Kidney epithelial cell (primary cell): Measurements from ENCODE around the gene GLB1L. TPM values are rescaled to one million over a fixed set of nuclear protein-coding genes. Genes with fewer than 3 reads are reported as not detected.

Experiments used
- DNase-seq: peaks from one replicate; pipeline ENCODE4 v3.0.0-alpha.2; 2010; ENCODE audit warnings: low read depth
- H3K27me3 ChIP-seq: 2 replicates; pipeline ENCODE4 v1.6.0; 2011; ENCODE audit warnings: low read length; ENCODE audit not compliant: control insufficient read depth, insufficient read depth
- H3K36me3 ChIP-seq: 2 replicates; pipeline ENCODE4 v1.5.1; 2011; ENCODE audit warnings: low read length; ENCODE audit not compliant: control insufficient read depth, insufficient read depth
- H3K4me3 ChIP-seq: 2 replicates; pipeline ENCODE4 v1.5.1; 2011; ENCODE audit warnings: low read depth, mild to moderate bottlenecking, control low read depth, low read length
- total RNA-seq: library from RNA; depleted of rRNA; stranded (reverse); fragments of >200 nt; gene quantifications from 2 replicates; pipeline ENCODE4 v1.2.3, GENCODE V29; 2015
- TF ChIP-seq, protein P1 (sequence below): IDR thresholded peaks from 2 replicates; pipeline ENCODE4 v1.5.1; 2011; ENCODE audit warnings: mild to moderate bottlenecking, moderate library complexity, low read length, control low read depth, inconsistent platforms; ENCODE audit not compliant: insufficient read depth, poor library complexity, severe bottlenecking

The GLB1L gene
- total RNA-seq, 1 donor from 2014 or later: 19.8 TPM

DNA sequence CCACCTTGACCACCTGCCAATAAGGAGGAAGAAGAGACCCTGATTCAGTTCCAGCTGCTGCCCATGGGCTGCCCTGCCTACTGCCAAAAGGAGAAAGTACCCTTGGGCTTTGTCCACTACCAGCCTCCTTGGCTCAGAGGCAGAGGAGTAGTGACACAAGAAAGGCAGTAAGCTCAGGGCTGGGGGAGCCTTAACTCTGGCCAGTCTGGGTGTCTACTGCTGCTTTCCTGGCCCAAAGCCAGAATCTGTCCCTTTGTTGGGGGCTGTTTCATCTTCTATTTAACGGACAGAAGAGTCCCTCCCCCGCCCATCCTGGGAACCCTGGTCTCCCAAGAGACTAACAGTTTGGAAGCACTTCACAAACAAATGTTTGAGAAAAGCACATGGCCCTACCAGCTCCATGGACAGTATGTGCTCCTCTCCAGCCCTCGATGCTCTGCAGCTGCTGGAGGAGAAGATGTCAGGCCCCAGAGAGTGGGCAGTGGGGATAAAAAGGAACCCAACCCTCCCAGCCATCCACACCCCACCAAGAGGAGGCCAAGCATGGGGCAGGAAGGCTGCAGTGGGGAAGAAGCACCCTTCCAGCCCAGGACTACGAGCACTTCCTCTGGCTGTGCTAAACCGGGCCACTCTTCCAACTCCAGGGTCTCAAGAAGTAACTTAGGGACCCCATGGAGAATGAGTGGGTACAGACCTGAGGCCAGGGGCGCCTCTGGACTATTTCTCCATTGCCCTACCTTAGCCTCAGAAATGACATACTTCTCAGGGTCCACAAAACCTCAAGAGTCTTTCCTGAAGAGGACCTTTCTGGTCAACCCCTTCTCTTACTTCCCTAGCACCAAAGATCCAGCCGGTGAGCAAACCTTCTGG is 17.0 kb downstream of the GLB1L start:
- Histone ChIP-seq H3K27me3 (no peaks in the 10 kb centered on the region), H3K36me3 (no peaks in the 10 kb centered on the region), H3K4me3 (peak overlapping the region; percentile 71)
- no peak for DNase-seq
- TF ChIP-seq, protein P1, sequence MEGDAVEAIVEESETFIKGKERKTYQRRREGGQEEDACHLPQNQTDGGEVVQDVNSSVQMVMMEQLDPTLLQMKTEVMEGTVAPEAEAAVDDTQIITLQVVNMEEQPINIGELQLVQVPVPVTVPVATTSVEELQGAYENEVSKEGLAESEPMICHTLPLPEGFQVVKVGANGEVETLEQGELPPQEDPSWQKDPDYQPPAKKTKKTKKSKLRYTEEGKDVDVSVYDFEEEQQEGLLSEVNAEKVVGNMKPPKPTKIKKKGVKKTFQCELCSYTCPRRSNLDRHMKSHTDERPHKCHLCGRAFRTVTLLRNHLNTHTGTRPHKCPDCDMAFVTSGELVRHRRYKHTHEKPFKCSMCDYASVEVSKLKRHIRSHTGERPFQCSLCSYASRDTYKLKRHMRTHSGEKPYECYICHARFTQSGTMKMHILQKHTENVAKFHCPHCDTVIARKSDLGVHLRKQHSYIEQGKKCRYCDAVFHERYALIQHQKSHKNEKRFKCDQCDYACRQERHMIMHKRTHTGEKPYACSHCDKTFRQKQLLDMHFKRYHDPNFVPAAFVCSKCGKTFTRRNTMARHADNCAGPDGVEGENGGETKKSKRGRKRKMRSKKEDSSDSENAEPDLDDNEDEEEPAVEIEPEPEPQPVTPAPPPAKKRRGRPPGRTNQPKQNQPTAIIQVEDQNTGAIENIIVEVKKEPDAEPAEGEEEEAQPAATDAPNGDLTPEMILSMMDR: no peak

DNA sequence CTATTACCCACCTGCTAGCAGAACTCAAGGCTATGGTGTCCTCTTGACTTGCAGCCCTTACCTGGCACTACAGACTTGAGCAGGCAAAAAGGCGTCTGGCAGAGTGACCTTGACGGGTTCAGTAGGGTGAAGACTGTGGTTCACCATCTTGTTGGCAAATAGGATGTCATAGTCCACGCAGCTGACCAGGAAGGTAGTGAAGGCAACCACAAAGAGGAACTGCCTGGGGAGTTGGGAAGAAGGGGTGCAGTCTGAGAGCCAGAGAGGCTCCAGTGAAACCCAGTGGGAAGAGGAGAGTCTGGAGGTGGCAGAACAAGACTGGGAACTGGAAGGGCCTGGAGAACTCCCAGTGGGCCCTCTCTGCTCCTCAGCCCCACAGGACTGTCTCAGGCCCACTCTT is 19.9 kb downstream of the GLB1L start:
- no peaks in the 10 kb centered on the region for H3K36me3 ChIP-seq
- TF ChIP-seq, protein P1: no peak
- no peaks in the 10 kb centered on the region for H3K27me3 ChIP-seq
- no peak for DNase-seq
- H3K4me3 ChIP-seq: no peak overlapping the region

DNA sequence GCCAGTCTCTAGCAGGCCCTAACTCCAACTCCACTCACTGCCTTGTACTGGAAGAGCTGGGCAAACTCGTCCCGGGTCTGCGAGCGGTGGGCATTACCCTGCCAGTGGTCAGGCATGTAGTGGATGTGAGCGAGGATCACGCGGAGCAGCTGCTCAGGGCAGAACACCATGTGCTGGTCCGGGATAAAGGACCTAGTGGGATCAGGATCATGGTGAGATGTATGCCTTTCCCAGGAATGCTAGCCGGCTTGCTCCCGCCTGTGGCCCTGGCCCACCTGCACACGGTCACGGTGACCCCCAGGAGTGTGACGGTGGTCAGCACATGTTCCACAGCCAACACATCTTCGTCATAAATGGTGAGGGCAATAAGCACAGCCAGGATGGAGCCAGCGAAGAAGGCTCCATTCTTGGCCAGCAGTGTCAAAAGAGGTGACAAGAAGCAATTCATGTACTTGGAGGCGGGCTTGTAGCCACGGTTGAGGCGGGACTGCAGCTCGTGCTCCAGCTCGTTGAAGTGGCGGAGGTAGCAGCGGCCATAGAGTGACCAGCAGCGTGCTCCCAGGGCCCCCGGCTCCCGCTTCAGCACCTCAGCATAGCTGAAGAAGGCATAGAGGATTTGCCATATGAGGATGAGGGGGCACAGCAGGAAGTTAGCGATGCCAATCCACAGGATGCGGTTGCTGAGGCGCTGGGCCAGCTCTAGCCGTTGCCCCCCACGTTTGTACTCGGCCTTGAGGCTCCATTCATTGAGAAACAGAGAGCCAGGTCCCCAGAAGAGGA is 21.2 kb downstream of the GLB1L start:
- TF ChIP-seq, protein P1: no peak
- no peaks in the 10 kb centered on the region for H3K36me3 ChIP-seq
- no peak for DNase-seq
- no peaks in the 10 kb centered on the region for H3K27me3 ChIP-seq
- no peak overlapping the region for H3K4me3 ChIP-seq

DNA sequence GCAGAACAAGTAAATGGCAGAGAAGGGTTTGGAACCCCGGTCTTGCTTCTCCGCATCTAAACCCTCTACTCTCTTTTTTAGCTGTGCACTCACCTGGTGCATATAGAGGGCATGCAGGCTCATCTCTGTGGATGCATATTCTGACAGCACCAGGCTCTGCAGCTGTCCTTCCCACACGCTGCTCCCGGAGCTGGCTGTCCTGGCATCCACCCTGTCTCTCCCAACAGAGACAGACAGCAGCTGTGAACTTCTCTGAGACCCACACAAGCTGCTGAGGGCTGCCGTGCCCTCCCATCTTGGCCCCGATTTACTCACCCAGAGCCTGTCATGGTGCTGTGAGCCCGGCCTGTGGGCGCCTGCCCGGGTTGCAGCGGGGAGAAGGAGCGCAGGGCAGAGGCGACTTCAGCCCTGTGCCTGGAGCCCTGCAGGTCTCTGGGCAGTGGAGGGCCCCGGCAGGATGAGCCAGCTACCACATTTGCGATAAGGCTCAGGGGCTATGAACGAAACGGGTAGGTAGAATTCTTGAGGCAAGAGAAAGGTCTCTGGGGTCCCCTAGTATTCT is 23.2 kb downstream of the GLB1L start:
- H3K36me3 ChIP-seq: no peaks in the 10 kb centered on the region
- TF ChIP-seq, protein P1: no peak

DNA sequence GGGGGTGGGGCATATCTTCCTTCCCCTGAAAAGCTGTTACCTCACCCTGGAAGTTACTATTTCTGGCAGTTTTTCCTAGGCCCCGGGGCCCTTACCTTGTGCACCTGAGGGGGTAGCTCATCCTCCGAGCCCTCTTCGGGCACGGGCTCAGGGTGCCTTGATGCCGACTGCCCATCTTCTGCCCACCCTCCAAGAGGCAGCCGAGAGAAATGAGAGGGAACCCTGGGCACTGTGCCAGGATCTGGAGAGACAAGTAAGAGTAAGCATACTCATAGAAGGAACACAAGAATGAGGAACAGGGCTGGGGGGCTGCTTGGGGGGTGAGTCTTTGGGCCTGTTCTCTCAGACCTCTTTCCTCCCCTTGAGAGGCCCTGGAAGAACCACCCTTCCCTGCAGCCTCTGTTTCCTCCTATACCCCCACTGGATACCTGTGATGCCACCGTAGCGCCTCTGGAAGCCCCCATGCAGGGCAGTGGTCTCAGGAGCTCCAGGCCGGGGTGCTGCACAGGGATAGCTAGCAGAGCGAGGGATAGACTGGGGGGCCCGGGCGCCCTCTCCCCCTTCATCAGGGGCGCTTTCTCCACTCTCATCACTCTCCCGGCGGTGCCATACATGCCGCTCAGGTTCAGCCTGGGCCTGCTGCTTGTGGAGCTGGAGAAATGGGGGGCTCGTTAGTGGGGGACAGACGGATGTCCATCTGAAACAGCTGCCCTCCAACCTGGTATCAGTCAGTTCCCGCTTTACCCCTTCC is 24.4 kb downstream of the GLB1L start:
- no peaks in the 10 kb centered on the region for H3K27me3 ChIP-seq
- DNase-seq: no peak
- TF ChIP-seq, protein P1: no peak
- no peak overlapping the region for H3K4me3 ChIP-seq
- H3K36me3 ChIP-seq: no peaks in the 10 kb centered on the region

More for the DNA sequence above, 23.2 kb downstream of the GLB1L start:
- Histone ChIP-seq H3K4me3 (no peak overlapping the region), H3K27me3 (no peaks in the 10 kb centered on the region)
- no peak for DNase-seq
